Muscle of leg (tissue), 16 donors: Measurements from ENCODE around the gene KDM7A. TPM values are rescaled to one million over a fixed set of nuclear protein-coding genes. Genes with fewer than 3 reads are reported as not detected.

Experiments used
- DNase-seq: peaks from one replicate; pipeline ENCODE4 v3.0.0; 2013
- H3K27ac ChIP-seq: one replicate; pipeline ENCODE4 v1.5.1; 2013; ENCODE audit warnings: mild to moderate bottlenecking, low read length, control low read depth
- H3K27me3 ChIP-seq: one replicate; pipeline ENCODE4 v1.6.1; 2013; ENCODE audit warnings: low read length; ENCODE audit not compliant: control insufficient read depth, insufficient read depth
- H3K36me3 ChIP-seq: one replicate; pipeline ENCODE4 v1.6.1; 2013; ENCODE audit warnings: low read length; ENCODE audit not compliant: control insufficient read depth, insufficient read depth
- H3K4me1 ChIP-seq: one replicate; pipeline ENCODE4 v1.6.1; 2013; ENCODE audit warnings: low read length; ENCODE audit not compliant: control insufficient read depth, insufficient read depth
- H3K4me3 ChIP-seq: one replicate; pipeline ENCODE4 v1.5.1; 2013; ENCODE audit warnings: low read length, control low read depth
- H3K9me3 ChIP-seq: replicated peaks from 2 replicates; pipeline ENCODE4 v1.6.1; 2013; ENCODE audit warnings: low read depth, low read length; ENCODE audit not compliant: control insufficient read depth
- WGBS: methylation state at CpG from one replicate; pipeline ENCODE4 v1.1.5; 2013; ENCODE audit warnings: missing lambda C conversion rate; ENCODE audit not compliant: insufficient coverage; 5-methylcytosine and 5-hydroxymethylcytosine counted together
- long read RNA-seq, 11 donors: transcript quantifications; one replicate each; lab custom pipeline, GENCODE V29; 2026
- polyA plus RNA-seq, 8 donors: library from polyadenylated mRNA; unstranded; fragments of 120-200 nt; gene quantifications; one replicate each; pipeline versions ENCODE4 v1.2.1 to v1.2.3, GENCODE V29; 2013; ENCODE audit warnings: inconsistent platforms in 1 of 8, low replicate concordance in 1 of 8; ENCODE audit not compliant: insufficient read length in 8 of 8, insufficient read depth in 1 of 8
- total RNA-seq: library from RNA; stranded (reverse); fragments of 120-200 nt; gene quantifications from one replicate; pipeline ENCODE4 v1.2.4, GENCODE V29; 2013

Gene KDM7A, protein sequence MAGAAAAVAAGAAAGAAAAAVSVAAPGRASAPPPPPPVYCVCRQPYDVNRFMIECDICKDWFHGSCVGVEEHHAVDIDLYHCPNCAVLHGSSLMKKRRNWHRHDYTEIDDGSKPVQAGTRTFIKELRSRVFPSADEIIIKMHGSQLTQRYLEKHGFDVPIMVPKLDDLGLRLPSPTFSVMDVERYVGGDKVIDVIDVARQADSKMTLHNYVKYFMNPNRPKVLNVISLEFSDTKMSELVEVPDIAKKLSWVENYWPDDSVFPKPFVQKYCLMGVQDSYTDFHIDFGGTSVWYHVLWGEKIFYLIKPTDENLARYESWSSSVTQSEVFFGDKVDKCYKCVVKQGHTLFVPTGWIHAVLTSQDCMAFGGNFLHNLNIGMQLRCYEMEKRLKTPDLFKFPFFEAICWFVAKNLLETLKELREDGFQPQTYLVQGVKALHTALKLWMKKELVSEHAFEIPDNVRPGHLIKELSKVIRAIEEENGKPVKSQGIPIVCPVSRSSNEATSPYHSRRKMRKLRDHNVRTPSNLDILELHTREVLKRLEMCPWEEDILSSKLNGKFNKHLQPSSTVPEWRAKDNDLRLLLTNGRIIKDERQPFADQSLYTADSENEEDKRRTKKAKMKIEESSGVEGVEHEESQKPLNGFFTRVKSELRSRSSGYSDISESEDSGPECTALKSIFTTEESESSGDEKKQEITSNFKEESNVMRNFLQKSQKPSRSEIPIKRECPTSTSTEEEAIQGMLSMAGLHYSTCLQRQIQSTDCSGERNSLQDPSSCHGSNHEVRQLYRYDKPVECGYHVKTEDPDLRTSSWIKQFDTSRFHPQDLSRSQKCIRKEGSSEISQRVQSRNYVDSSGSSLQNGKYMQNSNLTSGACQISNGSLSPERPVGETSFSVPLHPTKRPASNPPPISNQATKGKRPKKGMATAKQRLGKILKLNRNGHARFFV
- total RNA-seq (7.4 TPM), polyA plus RNA-seq (1 to 10 TPM; 6.0 to 7.6 (median 6.6) TPM)
- long read RNA-seq, donor 1, result 0 reads
- long read RNA-seq, donor 2, result 0 reads
- long read RNA-seq, donor 3, full-length matches to known transcripts, result 2 of 2 reads
- long read RNA-seq, donor 3, partial matches to known transcripts, result 0 of 2 reads
- long read RNA-seq, donor 3, other reads (novel, unspliced or antisense), result 0 of 2 reads
- long read RNA-seq, donor 4, result 0 reads
- long read RNA-seq, donor 5, result 0 reads
- long read RNA-seq, donor 6, result 0 reads
- long read RNA-seq, donor 7, result 0 reads
- long read RNA-seq, donor 8, partial matches to known transcripts, result 0 of 1 reads
- long read RNA-seq, donor 8, other reads (novel, unspliced or antisense), result 0 of 1 reads
- long read RNA-seq, donor 9, partial matches to known transcripts, result 0 of 2 reads
- long read RNA-seq, donor 9, other reads (novel, unspliced or antisense), result 0 of 2 reads
- long read RNA-seq, donor 10, full-length matches to known transcripts, result 3 of 3 reads
- long read RNA-seq, donor 10, partial matches to known transcripts, result 0 of 3 reads
- long read RNA-seq, donor 10, other reads (novel, unspliced or antisense), result 0 of 3 reads
- long read RNA-seq, donor 11, full-length matches to known transcripts, result 3 of 3 reads
- long read RNA-seq, donor 11, partial matches to known transcripts, result 0 of 3 reads
- long read RNA-seq, donor 11, other reads (novel, unspliced or antisense), result 0 of 3 reads

DNA sequence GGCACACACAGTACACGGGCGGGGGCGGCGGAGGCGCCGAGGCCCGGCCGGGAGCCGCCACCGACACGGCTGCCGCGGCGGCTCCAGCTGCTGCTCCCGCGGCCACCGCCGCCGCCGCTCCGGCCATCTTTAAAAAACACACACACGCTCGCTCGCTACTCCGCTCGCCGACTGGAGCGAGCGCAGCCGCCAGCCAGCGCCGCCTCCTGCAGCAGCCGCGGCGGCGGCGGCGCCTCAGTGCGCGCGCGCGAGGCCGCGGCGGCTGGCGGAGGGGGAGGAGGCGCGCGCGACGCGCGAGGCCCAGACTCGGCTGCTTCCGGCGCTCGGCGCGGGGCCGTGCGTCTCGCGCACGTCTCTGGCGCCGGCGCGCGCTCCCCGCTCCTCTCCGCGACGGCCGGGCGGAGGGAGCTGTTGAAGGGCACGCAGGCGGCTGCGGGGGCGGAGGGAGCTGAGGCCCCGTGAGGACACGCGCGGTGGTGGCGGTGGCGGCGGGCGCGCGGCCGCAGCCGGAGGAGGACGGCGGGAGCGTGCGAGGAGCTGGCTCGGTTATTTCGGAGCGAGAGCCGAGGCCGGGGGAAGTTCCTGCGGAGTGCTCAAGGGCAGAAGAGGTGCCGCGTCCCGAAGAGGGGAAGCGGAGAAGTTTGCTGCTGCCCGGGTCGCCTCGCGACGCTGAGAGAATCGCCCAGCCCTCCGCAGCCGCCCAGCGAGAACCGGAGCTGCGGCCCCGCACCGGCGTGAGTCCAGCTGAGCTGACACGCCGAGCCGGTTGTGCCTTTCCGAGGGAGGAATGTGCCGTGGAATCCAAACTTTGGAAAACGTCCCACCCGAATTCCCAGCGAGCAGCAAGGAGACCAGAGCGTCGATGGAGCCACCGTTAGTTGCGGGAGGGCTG lies at the start of gene KDM7A:
TSS of gene KDM7A (minus strand) at position 173 of the 892 bp plus-strand sequence. CDS start at position 127, 46 bp downstream.
- WGBS, result under 1% methylated on average over 130 of the region's 132 CpGs
- peak within 1 kb of the TSS; percentile 82 for H3K4me3 ChIP-seq

GRCh38 chr7:140225562-140226249 lies 48.9 kb upstream of the KDM7A start:
- Histone ChIP-seq H3K27me3 (peaks cover 15% of the 10 kb centered on the region), H3K36me3 (no peaks in the 10 kb centered on the region), H3K4me3 (no peak overlapping the region), H3K27ac (no peak overlapping the region), H3K9me3 (no peaks in the 10 kb centered on the region), H3K4me1 (peaks cover 8% of the 10 kb centered on the region)
- DNase-seq, result no peak
- 68% methylated on average over 3 of the region's 5 CpGs for WGBS

More for the DNA sequence above, at the start of gene KDM7A:
- DNase-seq, result peak; percentile 98
- Histone ChIP-seq H3K36me3 (no peaks in the 10 kb centered on the region), H3K9me3 (no peaks in the 10 kb centered on the region), H3K4me1 (peaks cover 3% of the 10 kb centered on the region), H3K27ac (peak within 1 kb of the TSS; percentile 96), H3K27me3 (peaks cover 4% of the 10 kb centered on the region)

DNA sequence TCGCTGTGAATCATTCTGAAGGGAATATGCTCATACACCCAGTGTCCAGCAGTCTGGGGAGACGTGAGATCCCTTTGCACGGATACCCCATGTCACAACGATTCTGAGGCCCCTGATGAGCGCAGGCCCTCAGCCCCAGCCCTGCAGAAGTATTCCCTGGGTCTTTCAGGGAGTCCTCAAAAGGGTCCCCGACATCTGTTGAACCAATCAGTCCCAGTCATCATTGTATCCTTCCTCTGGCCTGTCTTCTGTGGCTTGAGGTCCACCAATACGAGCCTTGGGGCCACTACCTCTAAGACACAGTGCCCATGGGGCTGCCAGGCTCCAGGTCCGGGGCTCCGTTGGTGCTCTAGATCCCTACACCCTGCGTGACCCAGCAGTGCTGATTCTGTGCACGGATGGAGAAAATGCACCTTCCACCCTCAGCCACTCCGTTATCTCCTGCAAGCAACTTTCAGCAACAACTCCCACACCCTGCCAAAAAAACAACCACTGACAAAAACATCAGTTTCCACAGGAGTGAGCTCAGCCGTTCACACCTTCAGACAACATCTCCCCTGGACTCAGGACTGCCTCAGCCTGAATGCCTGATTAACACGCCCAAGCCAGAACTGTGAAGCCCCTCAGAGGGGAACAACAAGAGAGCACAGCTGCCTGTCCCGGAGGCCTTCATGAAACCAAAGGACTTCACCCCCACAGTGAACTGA lies 46.9 kb upstream of the KDM7A start:
- Histone ChIP-seq H3K27ac (no peak overlapping the region), H3K27me3 (peaks cover 6% of the 10 kb centered on the region), H3K4me1 (no peaks in the 10 kb centered on the region), H3K4me3 (no peak overlapping the region), H3K9me3 (no peaks in the 10 kb centered on the region), H3K36me3 (no peaks in the 10 kb centered on the region)
- WGBS, result 70% methylated on average over 15 of the region's 15 CpGs
- DNase-seq, result no peak

- Histone ChIP-seq H3K27me3 (peaks cover 2% of the 10 kb centered on the region), H3K36me3 (no peaks in the 10 kb centered on the region), H3K4me1 (no peaks in the 10 kb centered on the region), H3K4me3 (no peak overlapping the region), H3K9me3 (no peaks in the 10 kb centered on the region), H3K27ac (no peak overlapping the region)
- WGBS, result 77% methylated on average over 6 of the region's 10 CpGs
- no peak for DNase-seq
Observed at GRCh38 chr7:140222814-140223213, 46.0 kb upstream of the KDM7A start.

DNA sequence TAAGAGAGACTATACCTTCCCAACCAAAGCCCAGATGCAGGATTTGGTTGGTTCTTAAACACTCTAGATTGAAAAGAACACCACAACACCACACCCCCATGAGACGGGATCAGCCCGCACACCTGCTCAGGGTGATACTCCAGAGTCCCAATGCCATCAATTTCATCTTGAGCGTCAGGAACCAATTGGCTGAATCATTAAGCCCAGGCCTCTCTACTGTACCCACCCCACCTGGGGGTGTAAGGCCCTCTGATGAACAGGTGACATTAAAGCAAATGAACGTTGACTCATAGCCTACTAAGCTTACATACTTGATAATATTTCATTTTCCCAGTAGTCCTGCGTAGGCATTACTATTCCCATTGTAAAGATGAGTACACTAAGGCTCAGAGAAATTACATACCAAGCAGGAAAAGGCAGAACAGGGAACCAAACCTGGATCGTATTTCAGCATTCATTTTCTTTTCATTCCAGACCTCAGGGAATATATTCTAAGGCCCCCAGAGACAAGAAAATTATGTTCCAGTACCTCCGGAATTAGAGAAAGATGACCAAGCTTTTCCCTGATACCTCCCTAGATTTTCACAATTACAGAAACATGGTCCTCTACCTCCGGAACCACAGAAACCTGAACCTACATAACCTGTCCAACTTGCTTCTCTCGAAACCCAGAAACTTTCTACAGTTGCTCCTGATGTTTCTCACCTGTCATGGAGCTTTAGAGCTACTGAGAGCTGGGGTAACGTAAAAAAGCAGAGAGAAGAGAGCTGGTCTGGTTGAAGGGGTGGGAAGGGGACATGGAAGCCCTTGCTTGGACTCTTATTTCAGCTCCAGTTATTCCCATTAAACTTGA lies 43.1 kb upstream of the KDM7A start:
- Histone ChIP-seq H3K4me3 (no peak overlapping the region), H3K36me3 (no peaks in the 10 kb centered on the region), H3K9me3 (no peaks in the 10 kb centered on the region), H3K4me1 (no peaks in the 10 kb centered on the region), H3K27ac (no peak overlapping the region), H3K27me3 (no peaks in the 10 kb centered on the region)
- 70% methylated on average over 3 of the region's 10 CpGs for WGBS
- no peak for DNase-seq

DNA sequence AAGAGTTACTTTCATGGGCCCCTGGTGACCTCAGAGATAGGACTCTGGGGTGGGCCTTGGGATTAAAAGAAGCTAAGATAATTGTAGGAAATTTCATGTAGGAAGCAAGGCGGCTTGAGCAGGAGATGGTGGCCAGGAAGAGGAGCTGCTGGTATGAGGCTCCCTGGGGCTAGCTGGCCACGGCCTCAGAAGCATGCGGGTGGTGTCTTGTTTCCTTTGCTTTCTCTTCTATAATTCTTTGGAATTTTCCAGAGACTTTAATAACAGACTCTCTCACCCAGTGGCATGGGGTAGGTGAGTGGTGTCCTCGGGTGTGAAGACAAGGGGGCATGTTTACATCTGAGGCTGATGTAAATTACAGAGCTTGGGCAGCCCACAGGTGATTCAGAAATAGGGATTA lies 41.9 kb upstream of the KDM7A start:
- Histone ChIP-seq H3K36me3 (no peaks in the 10 kb centered on the region), H3K27me3 (no peaks in the 10 kb centered on the region), H3K27ac (no peak overlapping the region), H3K9me3 (no peaks in the 10 kb centered on the region), H3K4me1 (peaks cover 3% of the 10 kb centered on the region), H3K4me3 (no peak overlapping the region)
- no peak for DNase-seq
- WGBS, result 83% methylated on average over 1 of the region's 4 CpGs

DNA sequence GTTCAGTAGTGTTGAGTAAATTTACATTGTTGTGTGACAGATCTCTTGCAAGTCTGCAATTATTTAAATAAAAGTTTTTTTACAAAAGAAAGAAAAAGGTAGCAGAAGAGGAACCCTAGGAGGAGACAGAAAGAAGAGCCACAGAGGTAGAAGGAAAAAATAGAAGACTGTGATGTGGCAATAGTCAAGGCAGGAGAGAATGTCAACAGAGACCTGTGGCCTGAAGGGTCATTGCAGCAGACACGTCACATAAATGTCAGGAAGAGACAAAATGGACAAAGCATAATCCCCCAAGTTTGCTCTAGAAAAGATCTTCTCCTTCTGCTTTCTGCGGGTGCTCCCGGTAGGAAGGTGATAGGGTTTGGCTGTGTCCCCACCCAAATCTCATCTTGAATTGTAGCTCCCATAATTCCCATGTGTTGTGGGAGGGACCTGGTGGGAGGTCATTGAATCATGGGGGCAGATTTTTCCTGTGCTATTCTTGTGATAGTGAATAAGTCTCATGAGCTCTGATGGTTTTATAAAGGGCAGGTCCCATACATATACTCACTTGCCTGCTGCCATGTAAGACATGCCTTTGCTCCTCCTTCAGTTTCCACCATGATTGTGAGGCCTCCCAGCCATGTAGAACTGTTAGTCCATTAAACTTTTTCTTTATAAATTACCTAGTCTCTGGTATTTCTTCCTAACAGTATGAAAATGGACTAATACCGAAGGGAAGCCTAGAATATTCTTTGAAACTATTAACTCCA lies 41.1 kb upstream of the KDM7A start:
- Histone ChIP-seq H3K4me3 (no peak overlapping the region), H3K9me3 (no peaks in the 10 kb centered on the region), H3K36me3 (no peaks in the 10 kb centered on the region), H3K27me3 (no peaks in the 10 kb centered on the region), H3K27ac (no peak overlapping the region), H3K4me1 (peaks cover 3% of the 10 kb centered on the region)
- WGBS, result no CpG with 5 or more reads among the region's 4 CpGs
- DNase-seq, result no peak
